ENCODE results near the gene NRP1. TPM values are rescaled to one million over a fixed set of nuclear protein-coding genes. Genes with fewer than 3 reads are reported as not detected.

NRP1 gene
- total and polyA plus RNA-seq, 4 donors, result 14.6 to 55.6 (median 37.8) TPM

DNA sequence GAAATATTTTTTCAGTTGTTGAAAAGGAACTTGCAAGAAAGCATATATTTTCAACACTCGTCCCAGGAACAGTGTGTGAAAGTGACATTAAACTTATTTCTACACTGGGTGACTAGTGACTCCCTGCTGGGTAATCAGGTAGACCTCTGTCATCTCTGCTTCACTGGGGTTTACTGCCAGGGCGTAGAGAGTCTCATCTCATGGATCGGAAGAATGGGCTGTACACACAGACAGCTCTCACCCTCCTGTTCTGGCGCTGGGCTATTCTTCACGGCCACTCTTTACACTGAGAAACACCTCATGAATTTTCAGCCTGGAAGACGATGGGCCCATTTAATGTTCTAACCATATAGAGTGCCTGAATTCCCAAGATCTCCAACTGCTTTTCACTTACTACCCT lies 36.4 kb downstream of the NRP1 start:
- Histone ChIP-seq H3K4me1 (ENCODE audit: control insufficient read depth in 4 of 4, insufficient read depth in 4 of 4, low read length in 3 of 4) (peaks cover 0 to 18% (median 13%) of the 10 kb centered on the region in 4 donors), H3K27me3 (ENCODE audit: control insufficient read depth in 4 of 4, insufficient read depth in 4 of 4, low read length in 3 of 4) (no peaks in the 10 kb centered on the region), H3K9me3 (ENCODE audit: control insufficient read depth in 4 of 4, low read length in 3 of 4) (no peaks in the 10 kb centered on the region), H3K36me3 (ENCODE audit: control insufficient read depth in 4 of 4, insufficient read depth in 3 of 4, low read depth in 1 of 4, low read length in 3 of 4) (peaks cover 0 to 3% (median under 1%) of the 10 kb centered on the region in 4 donors), H3K27ac (ENCODE audit: low read depth in 1 of 2, low read length in 2 of 2) (no peak overlapping the region), H3K4me3 (ENCODE audit: low read depth in 1 of 3, low read length in 3 of 3) (no peak overlapping the region), H3K9ac (ENCODE audit: low read depth in 1 of 2, low read length in 2 of 2) (no peak overlapping the region)
- WGBS, result 91% methylated on average over 6 of the region's 6 CpGs
- TF ChIP-seq RXRA (IDR thresholded peaks at IDR 0.05) (no peak), SP1 (IDR thresholded peaks at IDR 0.05) (no peak), EGR1 (IDR thresholded peaks at IDR 0.05; ENCODE audit: low read depth in 2 of 2) (no peak), ZBTB33 (IDR thresholded peaks at IDR 0.05) (no peak), HNF4G (IDR thresholded peaks at IDR 0.05) (no peak), HNF4A (conservative IDR thresholded peaks at IDR 0.05) (no peak), FOXA2 (IDR thresholded peaks at IDR 0.05) (no peak), TAF1 (conservative IDR thresholded peaks at IDR 0.05) (no peak), JUND (IDR thresholded peaks at IDR 0.05) (no peak), NR2F2 (IDR thresholded peaks at IDR 0.05) (no peak), RAD21 (IDR thresholded peaks at IDR 0.05) (no peak), FOXA1 (IDR thresholded peaks at IDR 0.05) (no peak), YY1 (IDR thresholded peaks at IDR 0.05) (no peak), ATF3 (IDR thresholded peaks at IDR 0.05) (no peak), MAX (IDR thresholded peaks at IDR 0.05) (no peak), GABPA (IDR thresholded peaks at IDR 0.05 in 1 of 2, conservative IDR thresholded peaks at IDR 0.05 in 1 of 2) (no peak)
- TF ChIP-seq, protein P1, sequence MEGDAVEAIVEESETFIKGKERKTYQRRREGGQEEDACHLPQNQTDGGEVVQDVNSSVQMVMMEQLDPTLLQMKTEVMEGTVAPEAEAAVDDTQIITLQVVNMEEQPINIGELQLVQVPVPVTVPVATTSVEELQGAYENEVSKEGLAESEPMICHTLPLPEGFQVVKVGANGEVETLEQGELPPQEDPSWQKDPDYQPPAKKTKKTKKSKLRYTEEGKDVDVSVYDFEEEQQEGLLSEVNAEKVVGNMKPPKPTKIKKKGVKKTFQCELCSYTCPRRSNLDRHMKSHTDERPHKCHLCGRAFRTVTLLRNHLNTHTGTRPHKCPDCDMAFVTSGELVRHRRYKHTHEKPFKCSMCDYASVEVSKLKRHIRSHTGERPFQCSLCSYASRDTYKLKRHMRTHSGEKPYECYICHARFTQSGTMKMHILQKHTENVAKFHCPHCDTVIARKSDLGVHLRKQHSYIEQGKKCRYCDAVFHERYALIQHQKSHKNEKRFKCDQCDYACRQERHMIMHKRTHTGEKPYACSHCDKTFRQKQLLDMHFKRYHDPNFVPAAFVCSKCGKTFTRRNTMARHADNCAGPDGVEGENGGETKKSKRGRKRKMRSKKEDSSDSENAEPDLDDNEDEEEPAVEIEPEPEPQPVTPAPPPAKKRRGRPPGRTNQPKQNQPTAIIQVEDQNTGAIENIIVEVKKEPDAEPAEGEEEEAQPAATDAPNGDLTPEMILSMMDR (IDR thresholded peaks at IDR 0.05; ENCODE audit: low read depth, low read length, missing input control), result no peak
- TF ChIP-seq, protein P2, sequence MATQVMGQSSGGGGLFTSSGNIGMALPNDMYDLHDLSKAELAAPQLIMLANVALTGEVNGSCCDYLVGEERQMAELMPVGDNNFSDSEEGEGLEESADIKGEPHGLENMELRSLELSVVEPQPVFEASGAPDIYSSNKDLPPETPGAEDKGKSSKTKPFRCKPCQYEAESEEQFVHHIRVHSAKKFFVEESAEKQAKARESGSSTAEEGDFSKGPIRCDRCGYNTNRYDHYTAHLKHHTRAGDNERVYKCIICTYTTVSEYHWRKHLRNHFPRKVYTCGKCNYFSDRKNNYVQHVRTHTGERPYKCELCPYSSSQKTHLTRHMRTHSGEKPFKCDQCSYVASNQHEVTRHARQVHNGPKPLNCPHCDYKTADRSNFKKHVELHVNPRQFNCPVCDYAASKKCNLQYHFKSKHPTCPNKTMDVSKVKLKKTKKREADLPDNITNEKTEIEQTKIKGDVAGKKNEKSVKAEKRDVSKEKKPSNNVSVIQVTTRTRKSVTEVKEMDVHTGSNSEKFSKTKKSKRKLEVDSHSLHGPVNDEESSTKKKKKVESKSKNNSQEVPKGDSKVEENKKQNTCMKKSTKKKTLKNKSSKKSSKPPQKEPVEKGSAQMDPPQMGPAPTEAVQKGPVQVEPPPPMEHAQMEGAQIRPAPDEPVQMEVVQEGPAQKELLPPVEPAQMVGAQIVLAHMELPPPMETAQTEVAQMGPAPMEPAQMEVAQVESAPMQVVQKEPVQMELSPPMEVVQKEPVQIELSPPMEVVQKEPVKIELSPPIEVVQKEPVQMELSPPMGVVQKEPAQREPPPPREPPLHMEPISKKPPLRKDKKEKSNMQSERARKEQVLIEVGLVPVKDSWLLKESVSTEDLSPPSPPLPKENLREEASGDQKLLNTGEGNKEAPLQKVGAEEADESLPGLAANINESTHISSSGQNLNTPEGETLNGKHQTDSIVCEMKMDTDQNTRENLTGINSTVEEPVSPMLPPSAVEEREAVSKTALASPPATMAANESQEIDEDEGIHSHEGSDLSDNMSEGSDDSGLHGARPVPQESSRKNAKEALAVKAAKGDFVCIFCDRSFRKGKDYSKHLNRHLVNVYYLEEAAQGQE (IDR thresholded peaks at IDR 0.05), result no peak
- DNase-seq (ENCODE audit: low spot score), result no peak
